Measurements from ENCODE around the gene LCE1A.

LCE1A gene

DNA sequence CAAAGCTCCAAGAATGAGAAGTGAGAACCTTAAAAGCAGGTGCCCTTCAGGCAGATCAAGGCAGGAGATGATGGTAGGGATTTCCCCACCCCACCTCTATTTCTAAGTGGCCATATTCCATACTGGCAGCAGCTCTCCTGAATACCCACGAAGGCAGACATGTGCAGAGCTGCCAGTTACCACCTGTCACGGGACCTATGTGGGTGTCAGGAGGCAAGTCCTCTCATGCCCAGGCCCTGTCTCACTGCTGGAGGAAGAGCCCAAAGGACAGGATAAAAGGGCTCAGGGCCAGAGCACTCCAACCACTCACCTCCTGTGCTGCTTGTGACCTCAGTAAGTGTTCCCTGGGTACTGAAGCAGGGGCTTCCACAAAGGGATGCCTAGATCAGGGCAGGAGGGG is 16.2 kb upstream of the LCE1A start:
- no peak for TF ChIP-seq TAF1 (IDR thresholded peaks at IDR 0.05; ENCODE audit: borderline replicate concordance, insufficient read depth, low read length)
- no peak for TF ChIP-seq POLR2AphosphoS5 (IDR thresholded peaks at IDR 0.05; ENCODE audit: low read depth, low read length)
- no peak for TF ChIP-seq REST (IDR thresholded peaks at IDR 0.05; ENCODE audit: insufficient read depth in 1 of 2, low read depth in 2 of 2, low read length in 2 of 2)
- no peak for TF ChIP-seq SIN3A (IDR thresholded peaks at IDR 0.05; ENCODE audit: borderline replicate concordance, insufficient read depth, low read length)
- TF ChIP-seq FOXP2 (optimal IDR thresholded peaks at IDR 0.05; ENCODE audit: borderline replicate concordance, extremely low read depth, extremely low read length, insufficient read depth), result no peak

DNA sequence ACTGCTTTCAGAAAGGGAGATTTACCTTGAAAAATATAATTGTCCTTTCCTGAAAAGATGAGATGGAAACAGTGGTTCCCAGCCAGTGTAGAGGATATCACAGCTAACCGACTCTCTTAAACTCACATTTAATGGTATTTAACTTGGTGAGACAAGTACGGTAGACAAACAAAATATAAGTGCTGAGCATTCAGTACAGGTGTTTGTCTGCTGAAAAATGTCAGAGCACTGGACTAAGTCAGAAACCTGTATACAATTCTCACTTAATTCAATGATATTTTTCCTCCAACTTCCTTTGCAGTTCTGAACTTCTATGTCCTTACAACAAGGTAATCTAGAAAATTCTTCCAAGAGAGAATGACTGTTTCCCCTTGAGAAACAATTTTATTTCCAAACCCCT is 15.6 kb upstream of the LCE1A start, which contains the start of gene LCE1B:
Gene LCE1B, plus strand, starts transcription at position 301 of the 400 bp plus-strand sequence. CDS start 476 bp downstream, outside the sequence.
- no peak for TF ChIP-seq FOXP2 (optimal IDR thresholded peaks at IDR 0.05; ENCODE audit: borderline replicate concordance, extremely low read depth, extremely low read length, insufficient read depth)
- no peak for TF ChIP-seq TAF1 (IDR thresholded peaks at IDR 0.05; ENCODE audit: borderline replicate concordance, insufficient read depth, low read length)
- TF ChIP-seq REST (IDR thresholded peaks at IDR 0.05; ENCODE audit: insufficient read depth in 1 of 2, low read depth in 2 of 2, low read length in 2 of 2), result no peak
- TF ChIP-seq SIN3A (IDR thresholded peaks at IDR 0.05; ENCODE audit: borderline replicate concordance, insufficient read depth, low read length), result no peak
- no peak for TF ChIP-seq POLR2AphosphoS5 (IDR thresholded peaks at IDR 0.05; ENCODE audit: low read depth, low read length)

- TF ChIP-seq POLR2AphosphoS5 (IDR thresholded peaks at IDR 0.05; ENCODE audit: low read depth, low read length), result no peak
- TF ChIP-seq FOXP2 (optimal IDR thresholded peaks at IDR 0.05; ENCODE audit: borderline replicate concordance, extremely low read depth, extremely low read length, insufficient read depth), result no peak
- no peak for TF ChIP-seq REST (IDR thresholded peaks at IDR 0.05; ENCODE audit: insufficient read depth in 1 of 2, low read depth in 2 of 2, low read length in 2 of 2)
- no peak for TF ChIP-seq TAF1 (IDR thresholded peaks at IDR 0.05; ENCODE audit: borderline replicate concordance, insufficient read depth, low read length)
- TF ChIP-seq SIN3A (IDR thresholded peaks at IDR 0.05; ENCODE audit: borderline replicate concordance, insufficient read depth, low read length), result no peak
Observed at GRCh38 chr1:152817309-152817708, 10.0 kb upstream of the LCE1A start.

DNA sequence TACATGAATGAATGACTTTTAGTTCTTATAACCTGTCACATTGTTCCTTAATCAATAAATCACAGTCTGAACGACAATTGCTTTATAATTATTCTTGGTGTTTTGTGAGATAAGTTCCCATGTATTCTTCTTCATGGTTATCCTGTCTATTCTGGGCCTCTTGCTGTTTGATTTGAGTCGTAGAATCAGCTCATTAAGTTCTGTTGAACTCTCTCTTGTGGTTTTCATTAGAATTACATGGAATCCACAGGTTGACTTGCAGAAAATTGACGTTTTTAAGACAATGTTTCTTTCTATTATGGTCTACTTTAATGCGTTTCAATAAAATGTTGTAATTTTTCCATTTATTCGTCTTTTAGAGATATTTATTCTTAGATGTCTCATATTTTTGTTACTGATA is 4.0 kb upstream of the LCE1A start:
- TF ChIP-seq FOXP2 (optimal IDR thresholded peaks at IDR 0.05; ENCODE audit: borderline replicate concordance, extremely low read depth, extremely low read length, insufficient read depth) (no peak), TAF1 (IDR thresholded peaks at IDR 0.05; ENCODE audit: borderline replicate concordance, insufficient read depth, low read length) (no peak), REST (IDR thresholded peaks at IDR 0.05; ENCODE audit: insufficient read depth in 1 of 2, low read depth in 2 of 2, low read length in 2 of 2) (no peak), SIN3A (IDR thresholded peaks at IDR 0.05; ENCODE audit: borderline replicate concordance, insufficient read depth, low read length) (no peak), POLR2AphosphoS5 (IDR thresholded peaks at IDR 0.05; ENCODE audit: low read depth, low read length) (no peak)

GRCh38 chr1:152824964-152825363 is 2.3 kb upstream of the LCE1A start:
- TF ChIP-seq TAF1 (IDR thresholded peaks at IDR 0.05; ENCODE audit: borderline replicate concordance, insufficient read depth, low read length) (no peak), POLR2AphosphoS5 (IDR thresholded peaks at IDR 0.05; ENCODE audit: low read depth, low read length) (no peak), REST (IDR thresholded peaks at IDR 0.05; ENCODE audit: insufficient read depth in 1 of 2, low read depth in 2 of 2, low read length in 2 of 2) (no peak), FOXP2 (optimal IDR thresholded peaks at IDR 0.05; ENCODE audit: borderline replicate concordance, extremely low read depth, extremely low read length, insufficient read depth) (no peak), SIN3A (IDR thresholded peaks at IDR 0.05; ENCODE audit: borderline replicate concordance, insufficient read depth, low read length) (no peak)
